ENCODE data around the gene LRRC53.

The LRRC53 gene

GRCh38 chr1:74429580-74429979 is 82.8 kb downstream of the LRRC53 start:
- DNase-seq, result peak; percentile 35

GRCh38 chr1:74427681-74428080 is 84.7 kb downstream of the LRRC53 start:
- DNase-seq, result no peak

DNA sequence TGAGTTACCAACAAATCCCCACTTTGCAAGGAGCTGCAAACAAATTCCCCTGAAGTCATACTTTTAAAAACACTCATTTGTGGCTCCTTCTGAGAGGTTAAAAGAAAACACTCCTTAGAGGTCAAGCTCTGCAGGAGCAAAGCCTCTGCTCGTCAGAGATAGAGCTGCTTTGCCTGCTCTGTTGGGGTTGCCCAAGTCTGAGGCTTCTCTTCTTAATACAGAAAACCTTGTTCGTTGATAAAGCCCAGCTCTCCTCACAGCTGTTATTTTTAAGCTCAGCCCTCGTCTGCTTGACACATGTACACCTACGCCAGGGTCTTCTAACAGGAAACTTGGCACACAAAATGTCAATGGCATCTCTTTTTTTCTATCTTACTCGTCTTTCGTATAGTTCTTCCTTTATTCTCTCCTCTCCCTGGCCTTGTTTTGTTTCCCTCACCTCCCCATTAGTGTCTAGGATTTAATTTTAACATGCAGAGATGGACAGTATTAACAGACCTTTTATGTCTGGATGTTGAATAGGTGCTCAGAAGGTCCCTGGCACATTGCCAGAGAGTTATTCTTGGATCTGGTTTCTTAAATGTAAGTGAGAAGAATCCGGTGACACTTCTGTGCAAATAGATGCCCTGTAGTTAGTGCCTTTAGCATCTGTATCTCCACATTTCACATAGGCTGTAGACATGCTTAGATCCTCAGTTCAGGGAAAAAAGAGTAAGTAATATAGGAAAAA is 86.0 kb downstream of the LRRC53 start:
- peak; percentile 35 for DNase-seq

DNA sequence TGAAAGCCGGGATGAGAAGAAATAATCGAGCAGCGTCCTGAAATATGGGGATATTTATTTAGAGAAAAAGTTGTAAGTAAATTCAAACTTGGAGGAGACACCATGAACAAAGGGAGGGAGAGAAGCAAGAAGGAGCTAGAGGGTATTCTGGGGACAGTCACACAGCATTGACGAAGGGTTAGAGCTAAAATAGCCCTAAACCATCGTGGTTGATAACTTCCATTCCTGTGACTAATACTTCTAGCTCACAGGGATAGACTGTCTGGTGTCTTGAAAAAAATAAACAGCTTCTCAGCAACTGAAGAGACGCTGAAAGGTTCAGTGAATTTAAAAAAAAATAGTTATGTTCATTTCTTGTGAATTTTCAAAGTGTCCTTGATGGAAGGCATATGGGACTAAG is 86.7 kb downstream of the LRRC53 start:
- DNase-seq, result no peak

- DNase-seq, result no peak
Observed at GRCh38 chr1:74423471-74423870, 88.9 kb downstream of the LRRC53 start.

DNA sequence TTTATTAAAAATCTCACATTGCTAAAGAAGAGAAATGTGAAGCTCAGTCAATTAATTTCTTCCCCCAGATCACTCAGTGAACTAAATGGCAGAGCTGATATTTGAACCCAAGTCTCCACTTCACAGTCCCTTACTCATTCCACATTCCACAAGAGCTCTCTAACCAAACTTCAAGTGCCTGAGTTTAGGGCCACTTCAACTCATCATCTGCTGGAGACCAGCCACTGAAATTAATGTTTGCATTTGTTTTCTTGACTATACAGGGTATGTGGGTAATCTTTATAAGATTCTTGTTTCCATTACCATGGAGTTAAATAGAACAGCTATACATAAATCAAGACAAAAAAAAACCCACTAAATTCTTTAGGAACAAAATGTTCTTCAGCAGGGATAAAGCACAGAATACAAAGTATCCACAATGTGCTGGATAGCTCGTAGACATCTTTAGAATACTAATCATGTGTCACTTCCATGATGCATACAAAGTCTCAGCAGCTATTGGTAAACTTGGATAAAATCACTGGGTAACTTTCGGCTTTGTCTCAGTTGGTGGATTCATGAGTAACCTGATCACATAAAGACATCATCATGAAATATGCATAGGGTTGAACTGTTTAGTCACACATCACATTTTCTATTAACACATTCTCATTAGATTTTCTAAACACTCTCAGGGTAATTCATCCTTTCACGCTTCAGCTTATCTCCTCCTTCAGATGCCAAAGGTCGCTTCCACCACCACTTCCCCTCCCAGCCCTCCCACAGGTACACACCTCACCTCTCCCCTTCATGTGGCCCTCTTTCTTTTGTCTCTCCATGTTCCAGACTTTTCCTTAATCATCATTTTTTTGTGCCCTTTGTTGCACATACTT is 89.8 kb downstream of the LRRC53 start:
- no peak for DNase-seq

- DNase-seq, result no peak
Observed at GRCh38 chr1:74420467-74420866, 91.9 kb downstream of the LRRC53 start.

Measured in NCI-H1105 (cell line).